H1 (cell line): ENCODE data around the gene PDK4. TPM values are rescaled to one million over a fixed set of nuclear protein-coding genes. Genes with fewer than 3 reads are reported as not detected.

Experiments used
- CHD1 ChIP-seq: IDR thresholded peaks from 2 replicates; pipeline ENCODE4 v1.6.1; 2012; ENCODE audit warnings: low read depth, low read length, improper control_type of control experiment
- CTBP2 ChIP-seq: IDR thresholded peaks from 2 replicates; pipeline ENCODE4 v1.7.0; 2011; ENCODE audit warnings: borderline replicate concordance, mild to moderate bottlenecking, moderate library complexity, mixed read lengths, low read length; ENCODE audit not compliant: insufficient read depth, insufficient read length
- NANOG ChIP-seq: IDR thresholded peaks from 2 replicates; pipeline ENCODE4 v1.6.1; 2011; ENCODE audit warnings: low read length, low read depth, mild to moderate bottlenecking, inconsistent platforms; ENCODE audit not compliant: insufficient read depth, poor library complexity, severe bottlenecking
- RXRA ChIP-seq: IDR thresholded peaks from 2 replicates; pipeline ENCODE4 v1.6.1; 2011; ENCODE audit warnings: low read depth, mild to moderate bottlenecking, low read length, moderate library complexity; ENCODE audit not compliant: insufficient read depth
- SIN3A ChIP-seq, 2 experiments: IDR thresholded peaks in 1 of 2; conservative IDR thresholded peaks in 1 of 2; 2 replicates each; pipeline ENCODE4 v1.6.1; 2011 to 2012; ENCODE audit warnings: low read length in 2 of 2, improper control_type of control experiment in 1 of 2, low read depth in 1 of 2, mild to moderate bottlenecking in 1 of 2
- SIRT6 ChIP-seq: IDR thresholded peaks from one replicate; pipeline ENCODE4 v1.7.1; 2012; ENCODE audit warnings: low read length, inconsistent platforms
- TAF1 ChIP-seq: IDR thresholded peaks from 2 replicates; pipeline ENCODE4 v1.6.1; 2011; ENCODE audit warnings: mild to moderate bottlenecking, low read depth, low read length
- polyA plus RNA-seq, 7 experiments: library from polyadenylated mRNA; depleted of rRNA in 3 of 7; stranded (reverse) in 5 of 7; unstranded in 2 of 7; fragments of >200 nt in 5 of 7; fragments of 200-250 nt in 2 of 7; gene quantifications; 1 replicate in 5 of 7; 2 replicates in 1 of 7; 4 replicates in 1 of 7; pipeline versions ENCODE4 v1.2.1 to v1.2.3, GENCODE V29; 2011 to 2013; ENCODE audit warnings: missing spikeins in 2 of 7, mixed read lengths in 2 of 7
- total RNA-seq: library from RNA; stranded (reverse); fragmentation: NEBNext Ultra II Directional; extraction: Animal tissue kit (Norgen Biotek cat#: 25700); gene quantifications from 2 replicates; pipeline ENCODE4 v1.2.1, GENCODE V29; 2021

PDK4 gene
- total and polyA plus RNA-seq, 2 of the 8 experiments (the other 6 are each of a cell fraction or from before 2014, with no cell fraction given): 0.26 TPM; not detected in 1

DNA sequence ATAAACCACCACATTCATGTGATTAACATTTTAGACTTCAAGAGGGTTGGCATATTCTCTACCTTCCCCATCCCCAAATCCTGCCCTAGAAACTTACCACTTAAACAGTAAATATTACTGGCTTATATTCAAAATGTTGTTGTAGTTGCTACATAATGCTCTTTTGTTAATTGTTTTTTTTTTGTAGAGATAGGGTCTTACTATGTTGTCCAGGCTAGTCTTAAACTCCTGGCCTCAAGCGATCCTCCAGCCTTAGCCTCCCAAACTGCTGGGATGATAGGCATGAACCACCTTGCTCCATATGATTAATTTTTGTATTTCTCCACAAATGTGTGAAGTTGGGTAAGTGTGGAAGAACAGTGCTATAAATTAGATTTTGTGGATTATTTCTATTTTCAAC lies 6.5 kb downstream of the PDK4 start (continued):
- TF ChIP-seq SIRT6: no peak
- TF ChIP-seq CTBP2: no peak
- TF ChIP-seq NANOG: no peak
- TF ChIP-seq RXRA: no peak
- no peak for TF ChIP-seq SIN3A (conservative IDR thresholded peaks at IDR 0.05 in 1 of 2, IDR thresholded peaks at IDR 0.05 in 1 of 2; ENCODE audit: low read depth in 1 of 2, low read length in 2 of 2)
- TF ChIP-seq TAF1: no peak
- no peak for TF ChIP-seq CHD1
